GM18502 (cell line): Measurements from ENCODE around the gene FRMPD4.
"Not testable (repeated sequence)": the region's sequence is repeated elsewhere in the genome, so short reads cannot be mapped to it uniquely, and the experiment has no call there.

ENCODE experiments used
- ATAC-seq: cut with Tn5 transposase; IDR thresholded peaks from one replicate; pipeline ENCODE4 v1.9.1; 2021; ENCODE audit warnings: mild to moderate bottlenecking; ENCODE audit not compliant: unreplicated experiment, poor library complexity

FRMPD4 gene

DNA sequence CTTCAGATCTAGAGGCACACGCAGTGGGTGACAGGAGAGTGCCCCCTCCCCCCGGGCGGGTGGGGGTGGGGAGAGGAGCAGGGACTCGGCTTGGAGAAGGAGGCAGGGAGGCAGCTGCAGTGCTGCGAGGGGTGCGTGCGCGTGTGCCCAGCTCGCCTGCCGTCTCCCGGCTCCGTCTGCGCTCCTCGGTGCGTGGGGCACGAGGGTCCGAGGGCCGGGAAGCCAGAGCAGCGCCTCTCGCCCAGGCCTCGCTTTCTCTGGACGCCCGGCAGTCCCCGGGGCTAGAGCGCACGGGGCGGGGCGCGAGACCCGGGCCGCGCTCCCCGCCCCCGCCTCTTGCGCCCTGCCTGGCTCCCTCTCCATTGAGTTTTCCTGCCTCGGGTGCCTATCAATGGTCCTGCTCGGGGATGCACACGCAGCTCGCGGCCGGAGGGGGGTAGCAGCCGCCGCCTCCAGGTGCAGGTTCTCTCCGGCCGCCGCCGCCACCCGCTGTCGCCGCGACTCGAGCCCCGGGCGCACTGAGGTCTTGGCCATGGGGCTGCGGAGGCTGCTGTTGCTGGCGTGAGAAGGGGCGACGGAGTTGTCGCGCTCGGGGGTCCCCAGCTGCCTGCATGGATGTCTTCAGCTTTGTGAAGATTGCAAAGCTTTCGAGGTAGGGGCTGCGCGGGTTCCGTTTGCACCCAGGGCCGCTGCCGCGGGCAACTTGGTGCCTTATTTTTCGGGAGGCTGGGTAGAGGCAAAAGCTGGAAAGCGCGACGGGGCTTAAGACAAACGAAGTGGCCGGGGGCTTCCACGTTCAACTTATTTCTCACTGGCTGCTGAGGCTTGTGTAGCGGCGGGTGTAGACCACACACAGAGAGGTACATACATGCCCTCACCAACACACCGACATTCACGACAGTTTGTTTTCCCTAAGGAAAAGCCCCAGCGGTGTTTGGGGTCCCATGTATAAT lies at the start of gene FRMPD4:
Gene FRMPD4 (plus strand): TSS at position 113 of the 953 bp plus-strand sequence. CDS start 499 bp downstream, at position 612.
- ATAC-seq: no peak

DNA sequence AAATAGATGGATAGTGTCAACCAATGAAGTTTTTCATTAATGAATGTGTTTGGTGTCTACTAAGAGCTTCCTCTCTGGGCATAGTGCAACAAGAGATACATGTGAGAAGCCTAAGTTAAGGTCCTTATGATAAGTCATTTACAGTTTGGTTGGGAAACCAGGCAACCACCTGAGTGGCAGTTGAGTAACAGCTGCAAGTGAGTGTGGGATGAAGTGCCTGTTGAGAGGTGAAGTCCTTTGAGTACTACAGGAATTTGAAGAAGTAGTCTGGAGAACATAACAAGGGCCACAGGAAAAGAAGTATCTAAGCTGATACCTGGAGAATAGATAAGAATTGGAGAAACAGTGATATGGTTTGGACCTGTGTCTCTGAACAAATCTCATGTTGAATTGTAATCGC lies 48.5 kb upstream of the FRMPD4 start:
- ATAC-seq: no peak

DNA sequence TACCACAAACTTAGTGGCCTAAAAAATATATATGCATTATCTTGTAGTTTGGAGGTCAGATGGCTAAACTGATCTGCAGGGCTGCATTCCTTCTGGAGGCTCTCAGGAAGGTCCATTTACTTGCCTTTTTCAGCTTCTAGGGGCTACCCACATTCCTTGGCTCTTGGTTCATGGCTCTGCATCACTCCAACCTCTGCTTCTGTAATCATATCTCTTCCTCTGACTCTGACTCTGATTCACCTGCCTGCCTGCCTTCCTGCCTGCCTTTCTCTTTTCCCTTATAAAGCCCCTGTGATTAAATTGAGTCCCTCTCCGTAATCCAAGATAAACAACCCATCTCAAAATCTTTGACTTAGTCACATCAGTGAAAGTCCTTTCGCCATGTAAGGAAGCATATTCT lies 25.0 kb upstream of the FRMPD4 start:
- no peak for ATAC-seq

DNA sequence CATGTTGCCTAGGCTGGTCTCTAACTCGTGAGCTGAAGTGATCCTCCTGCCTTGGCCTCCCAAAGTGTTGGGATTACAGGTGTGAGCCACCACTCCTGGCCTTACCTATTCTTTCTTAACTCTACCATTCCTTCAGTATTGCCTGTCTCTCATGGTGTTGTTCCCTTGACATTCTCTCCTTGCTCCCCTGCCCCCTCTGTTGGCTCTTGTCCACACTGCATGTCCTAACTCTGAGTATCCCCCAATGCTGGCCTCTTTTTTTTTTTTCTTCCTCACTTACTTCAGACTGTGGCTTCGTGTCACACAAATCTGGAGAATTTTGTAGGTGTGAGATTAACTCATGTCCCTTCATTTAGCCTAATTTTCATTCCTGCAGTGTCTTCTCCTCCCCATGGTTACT lies 22.9 kb upstream of the FRMPD4 start:
- no peak for ATAC-seq

DNA sequence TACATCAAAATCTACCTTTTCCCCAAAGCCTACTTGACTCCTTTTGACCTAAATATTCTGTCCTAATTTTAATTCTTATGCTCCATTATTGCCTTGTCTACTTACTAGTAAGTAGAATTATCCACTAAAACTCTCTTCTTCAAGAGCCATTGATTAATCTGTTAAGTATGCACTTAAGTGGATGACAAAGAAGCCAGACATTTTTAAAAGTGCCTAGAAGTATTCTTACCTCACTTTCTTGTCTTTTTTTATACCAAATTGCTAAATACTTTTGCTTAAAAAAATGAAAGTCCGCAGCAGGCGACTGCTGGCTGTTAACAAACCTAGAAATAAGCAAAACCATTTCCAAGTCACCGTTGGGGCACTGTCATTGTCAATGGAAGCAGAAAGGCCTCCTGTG lies 20.1 kb upstream of the FRMPD4 start:
- ATAC-seq: no peak

DNA sequence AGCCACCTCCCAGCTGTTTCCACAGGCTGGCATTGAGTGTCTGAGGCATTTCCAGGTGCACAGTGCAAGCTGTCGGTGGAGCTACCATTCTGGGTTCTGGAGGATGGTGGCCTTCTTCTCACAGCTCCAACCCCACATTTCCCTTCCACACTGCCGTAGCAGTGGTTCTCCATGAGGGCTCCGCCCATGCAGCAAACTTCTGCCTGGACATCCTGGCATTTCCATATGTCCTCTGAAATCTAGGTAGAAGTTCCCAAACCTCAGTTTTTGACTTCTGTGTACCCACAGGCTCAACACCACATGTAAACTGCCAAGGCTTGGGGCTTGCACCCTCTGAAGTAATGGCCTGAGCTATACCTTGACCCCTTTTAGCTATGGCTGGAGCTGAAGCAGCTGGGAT lies 10.3 kb upstream of the FRMPD4 start:
- ATAC-seq: no peak

DNA sequence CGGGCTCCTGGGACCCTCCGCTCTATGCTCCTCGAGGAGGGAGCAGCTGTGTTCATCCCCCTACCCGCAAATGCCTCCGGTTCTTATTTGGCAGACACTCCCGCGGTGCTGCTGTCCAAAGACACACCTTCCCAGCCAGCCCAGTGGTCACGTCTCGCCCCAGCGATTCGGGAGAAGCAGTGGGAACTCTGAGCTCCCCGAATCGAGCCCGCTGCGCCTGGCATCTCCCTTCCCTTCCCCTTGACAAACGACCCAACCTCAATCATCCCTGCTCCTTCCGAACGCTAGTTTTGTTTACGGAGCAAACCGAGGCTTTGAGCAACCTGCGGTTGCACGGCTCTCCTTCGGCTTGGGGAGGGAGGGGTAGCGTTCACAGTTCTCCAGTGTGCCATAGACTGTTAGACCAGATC lies 317 bp upstream of the FRMPD4 start:
- ATAC-seq: no peak

DNA sequence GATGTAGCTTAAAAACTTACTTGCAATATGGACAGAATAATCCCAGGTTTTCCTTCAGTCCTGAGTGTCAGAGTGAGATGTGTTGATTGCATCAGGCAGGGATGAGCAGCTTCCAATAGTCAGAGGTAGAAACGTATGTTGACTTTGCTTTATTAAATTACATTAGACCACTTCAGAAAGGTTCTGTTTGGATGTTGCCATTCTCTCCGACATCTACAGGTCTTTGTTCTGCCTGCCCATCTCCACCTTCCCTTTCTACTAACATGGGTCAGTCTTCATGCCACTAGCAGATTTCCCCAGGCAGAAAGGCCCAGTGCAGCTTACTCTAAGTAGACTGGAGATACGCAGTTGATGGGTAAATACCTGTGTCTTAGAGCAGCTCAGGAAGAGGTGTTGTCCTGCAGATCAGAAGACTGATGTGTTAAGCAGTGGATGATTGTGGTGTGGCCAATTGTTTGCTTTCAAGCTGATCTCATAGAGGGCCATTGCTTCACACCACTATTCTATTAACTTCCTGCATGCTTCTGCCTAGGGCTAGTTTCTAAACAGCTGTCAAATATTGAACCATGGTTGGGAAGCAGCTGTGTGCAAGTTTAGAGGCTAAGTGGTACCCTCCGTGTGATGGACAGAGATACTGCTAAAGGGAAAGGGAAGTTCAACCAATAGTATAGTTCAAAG lies 1.8 kb downstream of the FRMPD4 start:
- ATAC-seq: no peak

DNA sequence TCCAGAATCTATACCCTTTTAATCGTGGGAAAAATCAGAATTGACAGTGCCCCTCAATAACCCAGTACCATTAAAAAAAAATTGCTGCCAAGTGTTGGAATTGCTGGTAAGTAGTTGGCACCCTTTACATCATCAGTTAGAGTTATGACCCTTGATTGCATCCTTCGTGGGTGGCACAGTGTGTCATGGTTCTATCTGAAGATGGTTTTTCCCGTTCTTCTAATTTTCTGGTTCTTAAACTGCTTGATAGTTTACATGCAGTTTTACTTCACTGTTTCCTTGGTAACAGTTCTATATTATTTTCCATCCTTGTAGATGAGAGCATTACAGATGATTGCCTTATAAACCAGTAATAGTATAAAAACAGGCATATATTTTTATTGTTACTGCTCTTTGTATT lies 3.2 kb downstream of the FRMPD4 start:
- no peak for ATAC-seq

DNA sequence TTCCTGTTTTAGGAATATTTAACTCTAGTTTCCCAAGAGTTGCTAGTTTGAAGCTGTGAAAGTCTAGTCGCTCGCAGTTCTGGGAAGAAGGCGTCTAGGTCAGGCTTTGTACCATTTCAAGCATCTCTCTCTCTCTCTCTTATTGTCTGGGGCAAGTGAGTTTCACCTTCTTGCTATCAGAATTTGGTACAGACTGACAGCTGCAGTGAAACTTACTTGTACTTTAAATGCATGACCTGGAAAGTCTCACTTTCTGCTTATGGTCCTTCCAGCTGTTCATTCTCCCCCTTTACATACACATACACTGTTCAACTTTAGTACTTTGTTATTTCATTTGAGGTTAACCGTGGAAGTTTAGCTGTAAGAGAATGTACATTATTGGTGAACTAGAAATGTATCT lies 4.4 kb downstream of the FRMPD4 start:
- ATAC-seq: no peak

DNA sequence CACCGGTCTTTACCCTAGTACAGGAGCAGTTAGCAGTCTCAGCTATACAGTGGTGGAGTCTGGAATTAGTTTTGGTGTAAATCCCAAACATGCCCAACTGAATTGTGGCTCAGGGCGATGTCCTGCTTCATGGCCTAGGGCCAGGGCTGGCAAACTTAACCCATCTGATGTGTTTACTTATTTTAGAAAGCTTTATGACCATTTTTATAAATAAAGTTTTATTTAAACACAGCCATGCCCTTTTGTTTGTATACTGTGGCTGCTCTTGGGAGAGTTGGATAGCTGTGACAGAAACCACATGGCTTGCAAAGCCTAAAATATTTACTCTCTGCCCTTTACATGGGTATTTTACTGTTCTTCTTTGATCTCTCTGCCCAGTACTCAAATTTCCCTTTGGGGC lies 7.1 kb downstream of the FRMPD4 start:
- ATAC-seq: no peak

DNA sequence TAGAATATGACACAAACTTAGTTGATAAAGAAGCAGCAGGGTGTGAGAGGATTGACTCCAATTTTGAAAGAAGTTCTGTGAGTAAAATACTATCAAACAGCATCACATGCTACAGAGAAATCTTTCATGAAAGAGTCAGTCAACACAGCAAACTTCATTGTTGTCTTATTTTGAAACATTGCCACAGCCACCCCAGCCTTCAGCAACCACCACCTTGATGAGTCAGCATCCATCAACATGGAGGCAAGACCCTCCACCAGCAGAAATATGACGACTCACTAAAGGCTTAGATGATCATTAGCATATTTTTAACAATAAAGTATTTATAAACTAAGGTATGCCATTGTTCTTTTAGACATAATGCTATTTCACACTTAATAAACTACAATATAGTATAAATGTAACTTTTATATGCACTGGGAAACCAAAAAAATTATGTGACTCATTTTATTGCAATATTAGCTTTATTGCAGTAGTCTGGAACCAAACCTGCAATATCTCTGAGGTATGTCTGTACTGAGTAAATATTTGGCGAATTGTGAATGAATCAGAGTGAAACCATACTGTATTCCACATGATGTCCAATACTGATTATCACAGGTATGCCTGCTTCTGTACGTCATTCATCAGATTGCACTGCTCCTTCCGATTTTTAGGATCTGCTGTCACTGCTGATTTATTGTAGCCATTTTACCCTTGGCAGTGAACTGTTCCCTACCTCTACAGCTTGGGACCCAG lies 11.6 kb downstream of the FRMPD4 start:
- ATAC-seq: no peak

DNA sequence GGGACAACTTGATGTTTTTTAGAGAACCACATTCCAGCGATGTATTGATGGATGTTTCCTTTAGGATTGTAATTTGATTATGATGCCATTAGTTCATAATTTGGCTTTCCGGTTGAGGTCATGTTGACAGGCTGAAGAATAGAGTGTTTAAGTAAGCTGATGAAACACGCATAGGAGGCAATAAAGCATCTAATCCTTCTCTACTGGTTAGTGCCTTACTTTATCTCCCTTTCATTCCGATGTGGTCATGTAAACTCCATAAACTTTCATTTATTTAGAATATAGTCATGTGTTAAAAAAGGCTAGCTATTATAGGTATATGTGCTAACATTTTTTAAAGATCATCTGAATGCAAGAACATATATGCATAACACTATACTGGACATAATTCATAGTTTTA lies 15.0 kb downstream of the FRMPD4 start:
- no peak for ATAC-seq

DNA sequence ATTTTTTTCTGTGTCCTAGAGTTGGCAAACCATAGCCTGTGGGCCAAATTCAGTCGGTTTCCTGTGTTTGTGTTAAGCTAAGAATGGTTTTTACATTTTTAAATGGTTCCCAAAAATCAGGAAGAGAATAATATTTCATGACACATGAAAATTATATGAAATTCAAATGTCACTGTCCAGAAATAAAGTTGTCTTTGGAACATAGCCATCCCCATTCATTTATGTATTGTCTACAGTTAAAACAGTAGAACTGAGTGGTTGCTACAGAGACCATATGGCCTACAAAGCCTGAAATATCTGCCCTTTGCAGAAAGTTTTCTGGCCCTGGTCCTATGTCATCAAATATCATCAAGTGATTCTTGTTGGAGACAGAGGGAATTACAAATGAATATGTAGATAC lies 15.5 kb downstream of the FRMPD4 start:
- ATAC-seq: no peak

DNA sequence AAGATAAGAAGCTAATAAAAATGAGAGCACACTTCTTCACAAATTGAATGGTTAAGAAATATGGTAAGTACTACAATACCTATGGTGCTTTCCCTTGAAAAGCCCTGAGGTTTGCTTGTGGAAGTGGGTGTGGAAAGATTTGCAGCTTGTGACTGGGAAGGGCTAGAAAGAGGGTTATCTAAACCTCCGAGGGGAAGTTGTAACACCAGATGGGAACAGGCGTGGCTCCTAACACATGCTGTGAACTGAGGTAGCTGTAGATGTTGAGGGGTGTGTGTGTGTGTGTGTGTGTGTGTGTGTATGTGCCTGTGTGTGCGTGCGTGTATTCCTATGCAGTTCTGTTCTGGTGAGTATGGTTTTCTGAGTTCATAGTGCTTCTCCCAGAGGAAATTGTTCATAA lies 21.5 kb downstream of the FRMPD4 start:
- ATAC-seq: no peak

DNA sequence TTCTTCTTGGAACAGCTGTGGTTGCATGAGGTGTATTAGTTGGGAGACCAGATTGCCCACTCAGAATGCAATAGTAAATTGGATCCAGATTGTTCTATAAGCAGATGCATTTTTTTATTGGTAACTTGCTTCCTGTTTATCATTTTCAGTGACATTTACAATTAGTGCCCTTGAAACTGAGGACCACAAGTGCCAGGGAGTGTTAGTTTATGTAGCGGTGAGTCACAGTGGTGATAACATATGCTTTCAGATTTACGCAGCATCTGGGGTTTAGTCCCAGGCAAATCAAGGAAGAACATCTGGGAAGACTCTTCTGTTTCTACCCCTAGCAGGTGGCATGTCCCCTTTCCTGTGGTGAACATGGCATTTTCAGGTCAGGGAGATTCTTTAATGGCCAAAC lies 24.1 kb downstream of the FRMPD4 start:
- no peak for ATAC-seq

DNA sequence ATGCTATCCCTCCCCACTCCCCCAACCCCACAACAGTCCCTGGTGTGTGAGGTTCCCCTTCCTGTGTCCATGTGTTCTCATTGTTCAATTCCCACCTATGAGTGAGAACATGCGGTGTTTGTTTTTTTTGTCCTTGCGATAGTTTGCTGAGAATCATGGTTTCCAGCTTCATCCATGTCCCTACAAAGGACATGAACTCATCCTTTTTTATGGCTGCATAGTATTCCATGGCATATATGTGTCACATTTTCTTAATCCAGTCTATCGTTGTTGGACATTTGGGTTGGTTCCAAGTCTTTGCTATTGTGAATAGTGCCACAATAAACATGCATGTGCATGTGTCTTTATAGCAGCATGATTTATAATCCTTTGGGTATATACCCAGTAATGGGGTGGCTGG lies 25.9 kb downstream of the FRMPD4 start:
- ATAC-seq: not testable (repeated sequence)

DNA sequence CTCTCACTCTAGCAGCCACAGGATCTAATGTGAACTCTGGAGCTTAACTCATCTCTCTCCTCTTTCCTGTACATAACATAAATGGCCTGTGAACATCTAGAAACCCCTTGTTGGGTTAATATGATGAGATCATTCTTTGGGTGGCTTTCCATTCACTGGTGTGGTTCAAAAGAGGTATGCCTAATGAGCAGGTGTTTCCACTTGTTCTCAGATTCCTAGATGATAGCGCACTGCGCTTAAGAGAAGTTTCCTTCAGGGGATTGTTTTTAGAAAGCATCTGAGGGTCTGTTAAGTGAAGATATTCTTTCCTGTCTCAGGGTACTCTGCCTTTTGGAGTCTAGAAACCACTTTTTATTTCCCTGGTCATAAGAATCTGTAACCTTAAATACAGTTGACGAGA lies 32.5 kb downstream of the FRMPD4 start:
- no peak for ATAC-seq

DNA sequence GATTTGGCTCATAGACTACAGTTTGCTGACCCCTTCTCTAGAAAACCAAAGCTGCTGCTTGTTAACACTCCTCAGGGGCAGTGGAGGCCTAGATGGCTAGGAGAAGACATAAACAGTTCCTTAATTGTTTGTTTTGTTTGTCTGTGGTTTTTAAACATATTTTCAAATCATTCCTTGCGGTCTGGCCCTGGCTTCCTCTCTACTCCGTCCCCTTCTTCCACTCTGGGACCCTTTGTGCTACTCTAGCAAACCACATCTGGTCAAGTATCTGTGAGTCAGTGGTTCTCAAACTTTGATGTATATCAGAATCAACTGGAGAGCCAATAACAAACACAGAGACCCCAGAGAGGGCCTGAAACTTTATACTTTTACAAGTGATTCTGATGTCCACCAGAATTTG lies 36.1 kb downstream of the FRMPD4 start:
- no peak for ATAC-seq

DNA sequence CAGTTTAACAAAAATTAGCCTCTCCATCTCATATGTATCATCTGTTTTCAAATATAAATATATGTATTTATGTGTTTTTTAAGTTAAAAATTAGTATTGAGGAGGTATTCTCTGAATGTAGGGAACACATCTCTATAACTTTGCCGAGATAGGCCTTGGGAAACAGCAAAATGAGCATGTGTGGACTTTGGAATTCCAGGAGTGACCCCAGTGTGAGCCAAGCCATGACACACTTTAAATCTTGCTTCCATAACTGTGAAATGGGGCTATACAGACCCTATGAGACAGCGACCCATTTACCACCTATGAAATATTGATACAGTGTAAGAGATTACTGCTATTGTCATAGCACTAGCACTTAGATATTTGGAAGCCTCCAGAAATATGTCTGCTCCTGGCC lies 58.8 kb downstream of the FRMPD4 start:
- no peak for ATAC-seq

DNA sequence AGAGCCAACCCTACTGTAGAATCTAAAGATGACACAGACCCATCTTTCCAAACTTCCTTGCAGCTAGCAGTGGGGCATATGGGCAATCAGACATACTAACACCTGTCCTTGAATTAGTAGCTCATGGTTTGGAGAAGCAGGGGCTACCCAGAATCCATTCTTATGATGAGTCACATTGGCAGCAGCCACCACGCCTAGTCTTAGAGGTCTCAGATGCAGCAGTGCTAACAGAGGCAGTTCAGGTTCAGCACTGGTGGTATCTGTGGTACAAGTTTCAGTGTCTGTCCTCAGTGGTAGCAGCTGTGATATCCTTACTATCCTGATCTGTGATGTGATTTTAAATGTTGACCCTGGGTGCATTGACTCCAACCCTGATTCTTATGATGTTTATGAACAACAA lies 68.1 kb downstream of the FRMPD4 start:
- ATAC-seq: no peak
